ENCODE measurements around the gene REPIN1.
A peak's percentile ranks its signal among the peaks of the same experiment; 100 is the strongest.

REPIN1 gene

GRCh38 chr7:150396426-150396825 lies 27.8 kb downstream of the REPIN1 start:
- DNase-seq (ENCODE audit: low spot score): no peak

DNA sequence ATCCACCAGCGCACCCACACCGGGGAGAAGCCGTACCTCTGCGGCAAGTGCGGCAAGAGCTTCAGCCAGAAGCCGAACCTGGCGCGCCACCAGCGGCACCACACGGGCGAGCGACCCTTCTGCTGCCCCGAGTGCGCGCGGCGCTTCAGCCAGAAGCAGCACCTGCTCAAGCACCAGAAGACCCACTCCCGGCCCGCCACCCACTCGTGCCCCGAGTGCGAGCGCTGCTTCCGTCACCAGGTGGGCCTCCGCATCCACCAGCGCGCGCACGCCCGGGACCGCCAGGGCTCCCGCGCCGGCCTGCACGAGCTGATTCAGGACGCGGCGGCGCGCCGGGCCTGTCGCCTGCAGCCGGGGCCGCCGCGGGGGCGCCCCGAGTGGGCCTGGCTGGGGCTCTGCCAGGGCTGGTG lies 28.2 kb downstream of the REPIN1 start:
- no peak for DNase-seq (ENCODE audit: low spot score)

DNA sequence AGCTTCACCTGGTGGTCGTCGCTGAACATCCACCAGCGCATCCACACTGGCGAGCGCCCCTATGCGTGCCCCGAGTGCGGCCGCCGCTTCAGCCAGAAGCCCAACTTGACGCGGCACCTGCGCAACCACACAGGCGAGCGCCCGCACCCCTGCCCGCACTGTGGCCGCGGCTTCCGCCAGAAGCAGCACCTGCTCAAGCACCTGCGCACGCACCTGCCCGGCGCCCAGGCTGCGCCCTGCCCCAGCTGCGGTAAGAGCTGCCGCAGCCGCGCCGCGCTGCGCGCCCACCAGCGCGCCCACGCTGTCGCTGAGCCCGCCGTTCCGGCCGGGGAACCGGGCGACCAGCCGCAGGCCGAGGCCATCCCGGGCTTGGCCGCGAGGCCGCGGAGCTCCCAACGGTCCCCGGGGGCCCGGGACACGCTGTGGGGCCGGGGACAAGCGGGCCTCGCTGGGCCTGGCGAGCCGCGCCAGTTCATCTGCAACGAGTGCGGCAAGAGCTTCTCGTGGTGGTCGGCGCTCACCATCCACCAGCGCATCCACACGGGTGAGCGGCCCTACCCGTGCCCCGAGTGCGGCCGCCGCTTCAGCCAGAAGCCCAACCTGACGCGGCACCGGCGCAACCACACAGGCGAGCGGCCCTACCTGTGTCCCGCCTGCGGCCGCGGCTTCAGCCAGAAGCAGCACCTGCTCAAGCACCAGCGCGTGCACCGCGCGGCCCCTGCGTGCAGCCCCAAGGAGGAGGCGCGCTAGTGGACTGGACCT lies 28.9 kb downstream of the REPIN1 start:
- no peak for DNase-seq (ENCODE audit: low spot score)

- DNase-seq (ENCODE audit: low spot score): no peak
Measured at GRCh38 chr7:150398108-150398964, 29.7 kb downstream of the REPIN1 start.

DNA sequence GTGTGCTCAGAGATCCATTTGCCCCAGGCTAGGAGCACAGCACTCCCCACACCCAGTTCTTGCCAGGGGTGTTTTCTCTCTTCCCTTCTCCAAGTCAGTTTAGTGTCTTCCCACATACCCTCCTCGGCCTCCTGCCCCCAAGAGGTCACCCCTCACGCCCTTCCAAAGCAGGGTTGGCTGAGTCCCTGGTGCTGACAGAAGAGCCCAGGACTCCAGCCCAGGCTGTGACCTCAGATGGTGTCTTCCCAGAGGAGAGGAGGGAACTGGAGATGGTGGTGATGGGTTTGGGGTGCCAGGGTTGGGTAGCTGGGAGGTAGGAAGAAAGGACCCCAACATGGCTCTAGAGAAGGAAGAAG lies 30.3 kb downstream of the REPIN1 start:
- no peak for DNase-seq (ENCODE audit: low spot score)

- DNase-seq (ENCODE audit: low spot score): no peak
Measured at GRCh38 chr7:150399421-150400007, 30.9 kb downstream of the REPIN1 start.

- DNase-seq (ENCODE audit: low spot score): no peak
Measured at GRCh38 chr7:150400008-150400787, 31.6 kb downstream of the REPIN1 start.

GRCh38 chr7:150400788-150401423 lies 32.3 kb downstream of the REPIN1 start:
- no peak for DNase-seq (ENCODE audit: low spot score)

- no peak for DNase-seq (ENCODE audit: low spot score)
Measured at GRCh38 chr7:150401424-150401790, 32.8 kb downstream of the REPIN1 start.

- DNase-seq (ENCODE audit: low spot score): no peak
Measured at GRCh38 chr7:150401861-150402631, 33.4 kb downstream of the REPIN1 start.

DNA sequence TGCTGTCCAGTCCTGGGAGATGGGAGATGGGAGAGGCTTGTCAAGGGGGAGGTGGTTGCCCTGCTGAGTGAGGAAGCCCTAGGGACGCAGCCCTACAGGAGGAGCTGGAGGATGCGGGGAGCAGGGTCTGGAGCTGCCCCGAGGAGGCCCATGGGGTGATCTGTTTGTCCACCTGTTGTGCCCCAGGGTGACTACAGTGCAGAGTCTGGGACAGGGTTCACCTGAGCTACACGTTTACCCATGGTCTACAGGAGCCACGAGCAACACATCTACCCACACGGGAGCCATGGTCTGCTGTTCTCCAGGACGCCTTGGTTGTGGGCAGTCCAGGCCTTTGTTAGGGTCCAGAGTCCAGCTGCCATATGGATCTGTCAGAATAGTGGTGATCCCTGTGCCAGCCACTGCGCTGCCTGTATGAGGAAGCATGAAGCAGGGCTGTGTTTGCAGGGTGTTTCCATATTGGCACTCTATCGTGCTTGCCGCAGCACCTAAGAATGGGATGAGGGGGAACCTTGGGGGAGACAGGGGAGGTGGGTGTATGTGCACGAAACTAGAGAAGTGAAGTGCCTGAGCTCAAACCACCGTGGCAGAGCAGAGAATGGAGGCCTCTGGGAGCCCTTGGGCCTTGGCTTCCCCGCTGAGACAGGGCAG lies 34.2 kb downstream of the REPIN1 start:
- DNase-seq (ENCODE audit: low spot score): no peak

DNA sequence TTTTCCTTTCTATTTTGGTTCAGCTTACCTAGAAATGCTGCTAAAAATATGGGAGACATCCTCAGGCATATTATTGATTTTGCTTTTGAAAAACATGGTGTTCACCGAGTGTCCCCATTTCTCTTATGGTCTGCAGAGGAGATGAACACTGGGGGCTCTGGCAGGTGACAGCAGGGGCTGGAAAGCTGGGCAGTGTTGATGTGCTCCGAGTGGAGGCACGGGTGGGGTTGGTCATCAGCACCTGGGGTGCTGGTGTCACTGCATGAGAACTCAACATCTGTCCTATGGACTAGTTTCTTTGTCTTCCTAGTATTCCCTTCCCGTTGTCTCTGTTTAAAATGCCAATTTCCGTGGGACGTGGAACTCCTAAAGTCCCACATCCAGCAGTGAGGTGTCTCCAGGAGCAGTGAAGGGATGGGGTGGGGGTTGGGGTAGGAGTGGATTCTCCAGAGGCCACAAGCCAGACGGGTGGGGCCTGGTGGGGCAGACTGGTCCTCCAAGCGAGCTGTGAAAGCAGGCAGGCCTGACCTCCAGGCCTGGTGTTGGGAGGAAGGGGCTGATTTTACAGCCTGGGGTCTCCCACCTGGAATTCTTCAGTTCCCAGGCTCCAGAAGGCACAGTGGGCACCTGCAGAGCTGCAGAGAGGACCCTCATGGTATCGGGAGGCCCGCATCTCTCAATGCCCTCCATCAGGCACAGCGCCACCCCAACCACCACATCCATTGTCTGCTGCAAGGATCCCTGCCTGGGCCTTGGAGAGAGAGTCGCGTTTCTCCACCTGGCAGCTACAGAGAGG lies 35.0 kb downstream of the REPIN1 start:
- DNase-seq (ENCODE audit: low spot score): no peak

DNA sequence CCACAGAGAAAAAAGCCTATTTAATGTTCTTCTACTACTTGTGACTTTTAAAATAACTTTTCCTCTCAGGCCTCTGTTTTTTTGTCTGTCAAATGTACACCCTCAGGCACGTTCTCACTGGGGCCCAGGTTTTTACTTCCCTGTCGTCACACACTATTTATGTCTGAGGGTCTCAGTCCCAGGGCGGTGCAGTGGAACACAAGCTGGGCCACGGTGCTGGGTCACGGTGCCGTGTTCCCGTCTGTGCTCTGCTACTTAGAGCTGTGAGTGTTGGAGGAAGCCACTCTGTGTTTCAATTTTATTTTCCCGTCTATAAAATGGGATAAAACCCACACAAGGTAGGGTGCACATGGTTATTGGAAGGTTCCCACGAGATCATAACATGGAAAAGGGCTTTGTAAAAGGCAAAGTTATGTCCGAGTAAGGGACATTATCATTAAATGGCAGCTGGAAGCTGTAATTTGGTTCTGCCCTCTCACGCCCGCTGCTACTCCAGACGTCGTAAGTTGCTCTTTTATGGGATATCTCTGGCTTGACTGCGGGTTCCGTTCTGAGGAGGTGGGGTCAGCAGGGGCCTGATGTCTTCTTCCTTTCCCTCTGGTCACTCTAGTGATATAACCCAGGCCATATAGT lies 35.7 kb downstream of the REPIN1 start:
- no peak for DNase-seq (ENCODE audit: low spot score)

DNA sequence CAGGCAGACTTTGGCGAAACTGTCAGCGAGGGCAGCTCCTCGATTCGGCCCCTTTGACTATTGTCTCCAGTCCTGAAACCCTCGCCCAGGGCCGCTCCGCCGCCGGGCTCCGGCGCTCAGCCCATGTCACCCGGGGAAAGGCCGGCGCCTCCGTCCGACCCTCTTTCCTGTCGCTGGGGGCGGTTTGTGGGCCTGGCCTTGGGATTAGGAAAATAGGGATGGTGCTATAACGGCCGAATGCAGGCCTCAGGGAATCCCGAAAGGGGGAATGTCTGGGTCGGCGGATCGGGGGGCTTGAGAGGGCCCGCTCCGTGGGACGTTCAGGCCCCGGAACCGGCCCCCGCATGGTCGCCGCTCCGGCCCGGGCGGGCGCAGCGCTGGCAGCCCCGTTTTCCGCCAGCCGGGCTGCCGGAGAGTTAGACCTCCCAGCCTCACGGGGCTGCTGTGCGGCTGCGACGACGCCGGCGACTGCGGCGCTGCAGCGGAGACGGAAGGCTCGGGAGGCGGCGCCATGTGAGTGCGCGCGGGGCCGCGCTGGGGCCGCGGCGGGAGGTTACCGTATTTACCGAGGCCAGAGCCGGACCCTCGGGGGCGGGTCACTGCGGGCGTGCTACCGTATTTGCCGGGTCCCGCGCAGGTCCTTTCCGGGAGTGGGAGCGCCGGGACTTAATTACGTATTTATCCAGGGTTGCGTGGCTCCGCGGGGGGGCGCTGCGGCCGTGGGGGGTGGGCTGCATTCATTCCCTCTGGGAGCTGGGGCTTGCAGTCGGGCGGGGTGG lies 36.4 kb downstream of the REPIN1 start:
- peak; percentile 91 for DNase-seq (ENCODE audit: low spot score)

- peak; percentile 57 for DNase-seq (ENCODE audit: low spot score)
Measured at GRCh38 chr7:150405584-150406311, 37.1 kb downstream of the REPIN1 start.

- DNase-seq (ENCODE audit: low spot score): no peak
Measured at GRCh38 chr7:150406312-150406566, 37.6 kb downstream of the REPIN1 start.

DNA sequence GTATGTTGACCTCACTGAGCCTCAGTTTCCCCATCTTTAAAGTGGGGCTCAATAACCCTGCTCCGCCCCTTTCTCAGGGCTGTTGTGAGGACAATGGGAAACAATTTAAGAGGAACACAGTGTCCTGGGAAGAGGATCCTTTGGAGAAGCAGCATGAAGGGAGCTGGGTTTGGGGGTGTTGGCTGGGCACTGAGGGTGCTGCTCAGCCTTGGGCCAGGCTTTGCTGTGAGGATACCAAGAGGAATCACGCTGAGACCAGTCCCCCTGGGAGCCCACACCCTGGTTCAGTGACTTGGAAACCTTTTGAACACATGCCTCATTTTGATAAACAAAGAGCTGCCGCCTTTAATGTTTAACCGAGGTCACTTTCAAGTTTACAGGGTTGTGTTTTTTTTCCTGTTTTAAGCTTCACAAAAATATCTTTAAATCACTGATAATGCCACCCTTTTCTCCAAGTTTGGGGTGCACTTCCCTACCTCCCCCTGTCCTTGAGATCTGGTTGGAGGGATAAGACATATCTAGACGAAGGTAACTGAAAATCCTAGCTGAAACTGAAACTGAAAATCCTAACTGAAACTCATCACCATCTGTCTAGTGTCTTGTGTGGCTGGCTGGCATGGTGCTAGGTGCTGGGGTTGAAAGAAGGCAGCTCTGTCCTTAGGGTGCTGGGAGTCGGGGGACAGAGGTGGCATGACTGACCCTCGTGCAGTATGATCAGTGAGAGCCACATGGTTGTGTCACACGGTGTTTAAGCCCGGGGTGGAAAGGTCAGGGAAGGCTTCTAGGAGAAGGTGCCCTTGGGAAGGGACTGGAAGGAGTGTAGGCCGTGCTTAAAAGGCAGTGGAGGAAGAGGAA lies 38.2 kb downstream of the REPIN1 start:
- DNase-seq (ENCODE audit: low spot score): no peak
